NCI-H1694 treated with DMSO at 0.1 percent for 48 hours (cell line): ENCODE results near the gene ADARB1.
A peak's percentile ranks its signal among the peaks of the same experiment; 100 is the strongest.

Experiments
- DNase-seq: peaks from one replicate; lab custom pipeline; 2025; lab: John Stamatoyannopoulos, UW

ADARB1 gene

GRCh38 chr21:45252448-45252925 lies 178.1 kb downstream of the ADARB1 start:
- no peak for DNase-seq

- DNase-seq = no peak
These were observed 178.8 kb downstream of the ADARB1 start for GRCh38 chr21:45253180-45253579.

- no peak for DNase-seq
These were observed 179.5 kb downstream of the ADARB1 start for GRCh38 chr21:45253633-45254459.

GRCh38 chr21:45254460-45254930 lies 180.1 kb downstream of the ADARB1 start:
- DNase-seq = no peak

GRCh38 chr21:45255381-45256020 lies 181.1 kb downstream of the ADARB1 start:
- DNase-seq = no peak

- DNase-seq = no peak
These were observed 181.9 kb downstream of the ADARB1 start for GRCh38 chr21:45256021-45256911.

GRCh38 chr21:45256912-45257672 lies 182.7 kb downstream of the ADARB1 start:
- DNase-seq = no peak

GRCh38 chr21:45257673-45258341 lies 183.4 kb downstream of the ADARB1 start:
- DNase-seq = no peak

- no peak for DNase-seq
These were observed 184.1 kb downstream of the ADARB1 start for GRCh38 chr21:45258466-45258865.

- DNase-seq = peak; percentile 93
These were observed 184.9 kb downstream of the ADARB1 start for GRCh38 chr21:45259206-45259840.

GRCh38 chr21:45260191-45260825 lies 185.9 kb downstream of the ADARB1 start:
- no peak for DNase-seq

- no peak for DNase-seq
These were observed 186.7 kb downstream of the ADARB1 start for GRCh38 chr21:45261093-45261492.

- no peak for DNase-seq
These were observed 187.7 kb downstream of the ADARB1 start for GRCh38 chr21:45262041-45262581.

- no peak for DNase-seq
These were observed 188.2 kb downstream of the ADARB1 start for GRCh38 chr21:45262616-45263015.

GRCh38 chr21:45263534-45263933 lies 189.2 kb downstream of the ADARB1 start:
- DNase-seq = no peak

- DNase-seq = no peak
These were observed 189.9 kb downstream of the ADARB1 start for GRCh38 chr21:45264146-45264911.

GRCh38 chr21:45264912-45265515 lies 190.6 kb downstream of the ADARB1 start:
- no peak for DNase-seq
